NB4 (cell line): ENCODE data around the gene MARK1.

Source experiments
- MYC ChIP-seq: IDR thresholded peaks from 2 replicates; pipeline ENCODE4 v1.6.1; 2011; ENCODE audit warnings: low read depth, low read length
- POLR2A ChIP-seq: IDR thresholded peaks from 2 replicates; pipeline ENCODE4 v1.6.1; 2011; ENCODE audit warnings: mild to moderate bottlenecking; ENCODE audit not compliant: insufficient read length; ENCODE audit errors: extremely low read depth
- TF ChIP-seq, protein P1 (sequence below): IDR thresholded peaks from one replicate; pipeline ENCODE4 v1.5.1; 2012; ENCODE audit warnings: low read depth, low read length

DNA sequence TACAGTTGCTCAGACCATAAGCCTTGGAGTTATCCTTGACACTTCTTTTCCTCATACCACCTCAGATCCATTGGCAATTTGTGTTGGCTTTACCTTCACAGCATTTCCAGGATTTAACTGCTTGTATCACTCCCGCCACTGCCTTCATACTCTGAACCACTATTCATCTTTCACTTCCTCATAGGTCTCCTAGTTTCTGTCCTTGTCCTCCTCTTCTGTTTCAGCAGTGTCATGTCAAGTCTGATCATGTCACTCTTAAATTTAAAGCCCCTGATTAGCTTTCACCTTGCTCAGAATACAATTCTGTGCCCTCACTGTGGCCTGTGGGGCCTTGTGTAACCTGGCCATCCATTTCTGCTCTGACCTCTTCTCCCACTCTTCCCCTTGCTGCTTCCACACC lies 127.6 kb downstream of the MARK1 start:
- TF ChIP-seq, protein P1, sequence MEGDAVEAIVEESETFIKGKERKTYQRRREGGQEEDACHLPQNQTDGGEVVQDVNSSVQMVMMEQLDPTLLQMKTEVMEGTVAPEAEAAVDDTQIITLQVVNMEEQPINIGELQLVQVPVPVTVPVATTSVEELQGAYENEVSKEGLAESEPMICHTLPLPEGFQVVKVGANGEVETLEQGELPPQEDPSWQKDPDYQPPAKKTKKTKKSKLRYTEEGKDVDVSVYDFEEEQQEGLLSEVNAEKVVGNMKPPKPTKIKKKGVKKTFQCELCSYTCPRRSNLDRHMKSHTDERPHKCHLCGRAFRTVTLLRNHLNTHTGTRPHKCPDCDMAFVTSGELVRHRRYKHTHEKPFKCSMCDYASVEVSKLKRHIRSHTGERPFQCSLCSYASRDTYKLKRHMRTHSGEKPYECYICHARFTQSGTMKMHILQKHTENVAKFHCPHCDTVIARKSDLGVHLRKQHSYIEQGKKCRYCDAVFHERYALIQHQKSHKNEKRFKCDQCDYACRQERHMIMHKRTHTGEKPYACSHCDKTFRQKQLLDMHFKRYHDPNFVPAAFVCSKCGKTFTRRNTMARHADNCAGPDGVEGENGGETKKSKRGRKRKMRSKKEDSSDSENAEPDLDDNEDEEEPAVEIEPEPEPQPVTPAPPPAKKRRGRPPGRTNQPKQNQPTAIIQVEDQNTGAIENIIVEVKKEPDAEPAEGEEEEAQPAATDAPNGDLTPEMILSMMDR: no peak
- TF ChIP-seq POLR2A (no peak), MYC (no peak)
